ENCODE results near the gene ITGB4. TPM values are rescaled to one million over a fixed set of nuclear protein-coding genes. Genes with fewer than 3 reads are reported as not detected.
A peak's percentile ranks its signal among the peaks of the same experiment; 100 is the strongest.

ITGB4 gene
- total RNA-seq, 1 donor from 2014 or later, result 1.3 TPM

GRCh38 chr17:75740215-75740614 lies 19.0 kb downstream of the ITGB4 start:
- H3K27me3 Mint-ChIP-seq (ENCODE audit: low read depth), result no peaks in the 10 kb centered on the region
- no peak for DNase-seq (ENCODE audit: low spot score)
- H3K27ac Mint-ChIP-seq, result no peak overlapping the region
- H3K9me3 Mint-ChIP-seq, result no peaks in the 10 kb centered on the region
- H3K4me3 Mint-ChIP-seq (ENCODE audit: low read depth), result no peak overlapping the region
- no peaks in the 10 kb centered on the region for H3K36me3 Mint-ChIP-seq (ENCODE audit: low read depth)
- H3K4me1 Mint-ChIP-seq (ENCODE audit: low read depth), result peaks cover 6% of the 10 kb centered on the region
- intact Hi-C loops (cut with micrococcal nuclease), result no loop called here

GRCh38 chr17:75740631-75741077 lies 19.4 kb downstream of the ITGB4 start:
- Mint-ChIP-seq H3K36me3 (ENCODE audit: low read depth) (no peaks in the 10 kb centered on the region), H3K4me3 (ENCODE audit: low read depth) (no peak overlapping the region), H3K9me3 (no peaks in the 10 kb centered on the region), H3K4me1 (ENCODE audit: low read depth) (peaks cover 6% of the 10 kb centered on the region), H3K27me3 (ENCODE audit: low read depth) (no peaks in the 10 kb centered on the region), H3K27ac (no peak overlapping the region)
- no peak for DNase-seq (ENCODE audit: low spot score)
- intact Hi-C loops (cut with micrococcal nuclease), result no loop called here

DNA sequence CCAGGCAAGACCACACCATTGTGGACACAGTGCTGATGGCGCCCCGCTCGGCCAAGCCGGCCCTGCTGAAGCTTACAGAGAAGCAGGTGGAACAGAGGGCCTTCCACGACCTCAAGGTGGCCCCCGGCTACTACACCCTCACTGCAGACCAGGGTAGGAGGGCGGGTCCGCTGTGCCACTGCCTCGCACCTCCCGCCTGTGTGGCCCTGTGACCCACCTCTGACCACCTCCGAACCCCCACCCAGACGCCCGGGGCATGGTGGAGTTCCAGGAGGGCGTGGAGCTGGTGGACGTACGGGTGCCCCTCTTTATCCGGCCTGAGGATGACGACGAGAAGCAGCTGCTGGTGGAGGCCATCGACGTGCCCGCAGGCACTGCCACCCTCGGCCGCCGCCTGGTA lies 21.1 kb downstream of the ITGB4 start:
- Mint-ChIP-seq H3K27ac (no peak overlapping the region), H3K27me3 (ENCODE audit: low read depth) (no peaks in the 10 kb centered on the region), H3K36me3 (ENCODE audit: low read depth) (no peaks in the 10 kb centered on the region), H3K4me1 (ENCODE audit: low read depth) (peaks cover 6% of the 10 kb centered on the region), H3K4me3 (ENCODE audit: low read depth) (no peak overlapping the region), H3K9me3 (no peaks in the 10 kb centered on the region)
- no peak for DNase-seq (ENCODE audit: low spot score)
- intact Hi-C loops (cut with micrococcal nuclease), result no loop called here

GRCh38 chr17:75743625-75744206 lies 22.5 kb downstream of the ITGB4 start:
- Mint-ChIP-seq H3K9me3 (no peaks in the 10 kb centered on the region), H3K4me1 (ENCODE audit: low read depth) (peaks cover 3% of the 10 kb centered on the region), H3K4me3 (ENCODE audit: low read depth) (no peak overlapping the region), H3K27me3 (ENCODE audit: low read depth) (peaks cover 3% of the 10 kb centered on the region), H3K27ac (no peak overlapping the region), H3K36me3 (ENCODE audit: low read depth) (no peaks in the 10 kb centered on the region)
- intact Hi-C loops (cut with micrococcal nuclease), result no loop called here
- DNase-seq (ENCODE audit: low spot score), result no peak

DNA sequence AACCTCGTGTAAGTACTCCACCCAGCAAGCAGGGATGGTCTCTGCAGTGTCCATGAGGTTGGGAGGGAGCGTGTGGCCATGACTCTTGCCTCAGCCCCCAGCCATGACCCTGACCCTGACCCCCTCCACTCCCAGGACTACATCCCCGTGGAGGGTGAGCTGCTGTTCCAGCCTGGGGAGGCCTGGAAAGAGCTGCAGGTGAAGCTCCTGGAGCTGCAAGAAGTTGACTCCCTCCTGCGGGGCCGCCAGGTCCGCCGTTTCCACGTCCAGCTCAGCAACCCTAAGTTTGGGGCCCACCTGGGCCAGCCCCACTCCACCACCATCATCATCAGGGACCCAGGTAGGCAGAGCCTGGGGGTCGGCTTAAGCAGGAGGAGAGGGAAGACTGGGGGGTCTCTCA lies 27.4 kb downstream of the ITGB4 start:
- Mint-ChIP-seq H3K27ac (no peak overlapping the region), H3K36me3 (ENCODE audit: low read depth) (no peaks in the 10 kb centered on the region), H3K4me1 (ENCODE audit: low read depth) (peaks cover 8% of the 10 kb centered on the region), H3K9me3 (no peaks in the 10 kb centered on the region), H3K27me3 (ENCODE audit: low read depth) (peaks cover 3% of the 10 kb centered on the region), H3K4me3 (ENCODE audit: low read depth) (no peak overlapping the region)
- no peak for DNase-seq (ENCODE audit: low spot score)
- intact Hi-C loops (cut with micrococcal nuclease), result loop anchor here (2.0 to 5.0 kb wide), 2 partner anchors 74 to 161 kb away; partner anchors contain the start of gene MYO15B

- H3K4me1 Mint-ChIP-seq (ENCODE audit: low read depth), result peaks cover 10% of the 10 kb centered on the region
- peaks cover 3% of the 10 kb centered on the region for H3K27me3 Mint-ChIP-seq (ENCODE audit: low read depth)
- no peak overlapping the region for H3K4me3 Mint-ChIP-seq (ENCODE audit: low read depth)
These were observed 28.5 kb downstream of the ITGB4 start for GRCh38 chr17:75749545-75750389.

DNA sequence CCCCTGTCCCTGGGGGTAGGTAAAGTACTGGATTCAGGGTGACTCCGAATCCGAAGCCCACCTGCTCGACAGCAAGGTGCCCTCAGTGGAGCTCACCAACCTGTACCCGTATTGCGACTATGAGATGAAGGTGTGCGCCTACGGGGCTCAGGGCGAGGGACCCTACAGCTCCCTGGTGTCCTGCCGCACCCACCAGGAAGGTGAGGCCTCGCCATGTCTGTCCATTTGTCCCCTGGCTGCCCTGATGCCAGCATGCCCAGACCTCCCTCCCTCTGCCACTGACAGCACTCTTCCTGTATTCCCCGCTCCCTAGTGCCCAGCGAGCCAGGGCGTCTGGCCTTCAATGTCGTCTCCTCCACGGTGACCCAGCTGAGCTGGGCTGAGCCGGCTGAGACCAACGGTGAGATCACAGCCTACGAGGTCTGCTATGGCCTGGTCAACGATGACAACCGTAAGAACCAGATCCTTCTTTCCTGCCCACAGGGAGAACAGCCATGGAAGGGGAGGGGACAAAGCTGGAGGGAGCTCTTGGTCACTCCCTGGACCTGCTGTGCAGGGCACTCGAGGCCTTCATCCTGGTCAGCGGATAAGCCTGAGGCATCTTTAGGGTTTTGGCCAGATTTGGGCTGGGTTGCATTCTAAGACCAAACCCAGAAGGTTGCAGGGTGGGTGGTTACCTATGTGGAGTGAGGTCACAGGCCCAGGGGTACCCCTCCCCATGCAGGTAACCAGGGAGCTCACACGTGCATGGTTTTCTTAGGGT lies 29.6 kb downstream of the ITGB4 start:
- Mint-ChIP-seq H3K27ac (no peak overlapping the region), H3K4me3 (ENCODE audit: low read depth) (no peak overlapping the region), H3K9me3 (no peaks in the 10 kb centered on the region), H3K27me3 (ENCODE audit: low read depth) (peaks cover 3% of the 10 kb centered on the region), H3K4me1 (ENCODE audit: low read depth) (peaks cover 12% of the 10 kb centered on the region), H3K36me3 (ENCODE audit: low read depth) (no peaks in the 10 kb centered on the region)
- intact Hi-C loops (cut with micrococcal nuclease), result loop anchor here (1.0 kb wide), 1 partner anchor 118 kb away; the partner anchor contains the start of gene SMIM5
- DNase-seq (ENCODE audit: low spot score), result no peak

More at GRCh38 chr17:75749545-75750389, 28.5 kb downstream of the ITGB4 start:
- Mint-ChIP-seq H3K9me3 (no peaks in the 10 kb centered on the region), H3K27ac (no peak overlapping the region), H3K36me3 (ENCODE audit: low read depth) (no peaks in the 10 kb centered on the region)
- intact Hi-C loops (cut with micrococcal nuclease), result loop anchor here (1.0 to 5.0 kb wide), 3 partner anchors 75 to 162 kb away; partner anchors contain the start of genes MYO15B and SMIM5
- peak; percentile 76 for DNase-seq (ENCODE audit: low spot score)

DNA sequence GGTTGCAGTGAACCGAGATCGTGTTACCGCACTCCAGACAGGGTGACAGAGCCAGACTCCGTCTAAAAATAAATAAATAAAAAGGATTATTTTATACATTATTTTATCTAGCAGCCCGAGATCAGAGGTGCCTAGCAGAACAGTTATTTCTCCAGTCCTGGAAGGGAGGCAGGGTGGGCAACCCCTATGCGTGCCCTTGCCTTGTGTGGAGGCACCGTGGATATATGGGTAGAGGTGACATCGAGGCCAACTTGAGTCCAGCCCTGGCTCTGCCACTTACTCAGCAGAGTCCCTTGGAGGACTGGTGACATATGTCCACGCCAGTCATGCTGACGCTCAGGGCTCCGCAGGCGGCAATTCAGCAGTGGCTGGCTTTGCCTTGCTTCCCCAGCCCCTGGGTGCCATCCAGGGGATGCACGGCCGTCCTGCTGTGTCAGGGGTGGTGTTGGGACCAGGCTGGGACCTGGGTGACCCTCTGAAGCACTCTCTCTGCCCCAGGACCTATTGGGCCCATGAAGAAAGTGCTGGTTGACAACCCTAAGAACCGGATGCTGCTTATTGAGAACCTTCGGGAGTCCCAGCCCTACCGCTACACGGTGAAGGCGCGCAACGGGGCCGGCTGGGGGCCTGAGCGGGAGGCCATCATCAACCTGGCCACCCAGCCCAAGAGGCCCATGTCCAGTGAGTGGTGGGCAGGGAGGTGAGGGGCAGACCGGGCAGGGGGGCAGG lies 30.6 kb downstream of the ITGB4 start:
- Mint-ChIP-seq H3K9me3 (no peaks in the 10 kb centered on the region), H3K36me3 (ENCODE audit: low read depth) (no peaks in the 10 kb centered on the region), H3K4me3 (ENCODE audit: low read depth) (no peak overlapping the region), H3K27ac (no peak overlapping the region), H3K27me3 (ENCODE audit: low read depth) (peaks cover 3% of the 10 kb centered on the region), H3K4me1 (ENCODE audit: low read depth) (peaks cover 12% of the 10 kb centered on the region)
- DNase-seq (ENCODE audit: low spot score), result no peak
- intact Hi-C loops (cut with micrococcal nuclease), result no loop called here

- no peak overlapping the region for H3K4me3 Mint-ChIP-seq (ENCODE audit: low read depth)
- no peaks in the 10 kb centered on the region for H3K36me3 Mint-ChIP-seq (ENCODE audit: low read depth)
- H3K27ac Mint-ChIP-seq, result no peak overlapping the region
- intact Hi-C loops (cut with micrococcal nuclease), result no loop called here
- H3K4me1 Mint-ChIP-seq (ENCODE audit: low read depth), result peaks cover 12% of the 10 kb centered on the region
- no peak for DNase-seq (ENCODE audit: low spot score)
- H3K27me3 Mint-ChIP-seq (ENCODE audit: low read depth), result peaks cover 3% of the 10 kb centered on the region
- H3K9me3 Mint-ChIP-seq, result no peaks in the 10 kb centered on the region
These were observed 31.1 kb downstream of the ITGB4 start for GRCh38 chr17:75752405-75752709.

DNA sequence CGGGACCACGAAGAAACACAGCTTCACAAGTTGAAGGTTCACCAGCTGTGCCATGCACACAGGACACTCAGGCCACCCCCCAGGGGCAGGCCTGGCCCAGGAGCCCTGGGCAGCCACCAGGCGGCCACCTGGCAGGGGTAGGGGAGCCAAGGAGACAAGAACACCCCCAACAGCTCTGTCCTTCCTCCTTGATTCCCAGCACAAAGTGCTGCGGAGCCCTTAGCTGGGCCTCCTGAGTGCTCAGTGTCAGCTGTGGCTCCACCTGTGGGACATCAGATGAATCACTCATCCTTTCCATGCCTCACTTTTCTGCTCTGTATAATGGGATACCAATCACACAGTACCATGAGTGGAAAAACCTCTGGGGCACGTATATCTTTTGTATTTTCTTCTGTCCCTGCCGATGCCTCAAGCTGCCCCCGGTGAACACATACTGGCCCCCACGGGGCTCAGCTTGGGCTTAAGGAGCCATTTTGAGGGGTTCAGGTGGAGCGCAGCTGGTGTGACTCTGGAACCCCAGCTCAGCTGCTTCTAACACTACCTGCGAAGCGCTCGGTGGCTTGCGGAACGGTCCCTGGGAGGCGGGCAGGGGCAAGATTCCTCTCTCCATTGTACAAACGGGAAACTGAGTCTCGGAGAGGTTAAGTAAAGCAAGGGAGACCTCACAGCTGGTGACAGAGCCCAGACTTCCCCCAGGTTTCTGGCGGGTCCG lies 31.7 kb downstream of the ITGB4 start:
- Mint-ChIP-seq H3K9me3 (no peaks in the 10 kb centered on the region), H3K4me1 (ENCODE audit: low read depth) (peaks cover 9% of the 10 kb centered on the region), H3K27me3 (ENCODE audit: low read depth) (no peaks in the 10 kb centered on the region), H3K4me3 (ENCODE audit: low read depth) (peak overlapping the region; percentile 67), H3K27ac (no peak overlapping the region), H3K36me3 (ENCODE audit: low read depth) (no peaks in the 10 kb centered on the region)
- DNase-seq (ENCODE audit: low spot score), result no peak
- intact Hi-C loops (cut with micrococcal nuclease), result no loop called here

GRCh38 chr17:75753514-75754377 lies 32.5 kb downstream of the ITGB4 start:
- peaks cover 2% of the 10 kb centered on the region for H3K36me3 Mint-ChIP-seq (ENCODE audit: low read depth)
- no peak overlapping the region for H3K27ac Mint-ChIP-seq
- H3K9me3 Mint-ChIP-seq, result no peaks in the 10 kb centered on the region
- peaks cover 9% of the 10 kb centered on the region for H3K4me1 Mint-ChIP-seq (ENCODE audit: low read depth)
- DNase-seq (ENCODE audit: low spot score), result peak; percentile 62
- no peaks in the 10 kb centered on the region for H3K27me3 Mint-ChIP-seq (ENCODE audit: low read depth)
- intact Hi-C loops (cut with micrococcal nuclease), result no loop called here
- peak overlapping the region; percentile 2 for H3K4me3 Mint-ChIP-seq (ENCODE audit: low read depth)
